ENCODE measurements around the gene RASA3.

- TF ChIP-seq CTCF (conservative IDR thresholded peaks at IDR 0.05; ENCODE audit: low read depth, low read length) (no peak), EZH2 (IDR thresholded peaks at IDR 0.05; ENCODE audit: low read length, unreplicated experiment) (no peak)
Measured at GRCh38 chr13:114013336-114013735, 119.1 kb downstream of the RASA3 start.
